Measurements from ENCODE around the gene SEC23A. TPM values are rescaled to one million over a fixed set of nuclear protein-coding genes. Genes with fewer than 3 reads are reported as not detected.

The SEC23A gene
- total RNA-seq, 2 donors from 2014 or later = 184 to 186 TPM

- Histone ChIP-seq H3K27me3 (replicated peaks; ENCODE audit: insufficient read depth) (no peaks in the 10 kb centered on the region), H3K4me3 (no peak overlapping the region), H3K9me3 (no peaks in the 10 kb centered on the region), H3K4me1 (ENCODE audit: control insufficient read depth in 1 of 2, low read depth in 2 of 2) (no peaks in the 10 kb centered on the region), H3K36me3 (no peaks in the 10 kb centered on the region), H3K27ac (no peak overlapping the region)
- ATAC-seq (ENCODE audit: insufficient number of reproducible peaks, low FRiP score, low read depth) (no peak), DNase-seq (ENCODE audit: low spot score) (no peak)
- TF ChIP-seq CTCF (IDR thresholded peaks at IDR 0.05) = no peak
These were observed 113.0 kb downstream of the SEC23A start for GRCh38 chr14:38989922-38990546.

GRCh38 chr14:38987781-38988180, 115.3 kb downstream of the SEC23A start:
- no peak for TF ChIP-seq CTCF (IDR thresholded peaks at IDR 0.05)
- DNase-seq (ENCODE audit: low spot score) = no peak
- Histone ChIP-seq H3K4me3 (no peak overlapping the region), H3K4me1 (ENCODE audit: control insufficient read depth in 1 of 2, low read depth in 2 of 2) (no peaks in the 10 kb centered on the region), H3K9me3 (no peaks in the 10 kb centered on the region), H3K27ac (no peak overlapping the region), H3K27me3 (replicated peaks; ENCODE audit: insufficient read depth) (no peaks in the 10 kb centered on the region), H3K36me3 (no peaks in the 10 kb centered on the region)
- no peak for ATAC-seq (ENCODE audit: insufficient number of reproducible peaks, low FRiP score, low read depth)

- ATAC-seq (ENCODE audit: insufficient number of reproducible peaks, low FRiP score, low read depth) (no peak), DNase-seq (ENCODE audit: low spot score) (no peak)
- Histone ChIP-seq H3K27ac (no peak overlapping the region), H3K4me1 (ENCODE audit: control insufficient read depth in 1 of 2, low read depth in 2 of 2) (no peaks in the 10 kb centered on the region), H3K36me3 (no peaks in the 10 kb centered on the region), H3K27me3 (replicated peaks; ENCODE audit: insufficient read depth) (no peaks in the 10 kb centered on the region), H3K9me3 (no peaks in the 10 kb centered on the region), H3K4me3 (no peak overlapping the region)
- TF ChIP-seq CTCF (IDR thresholded peaks at IDR 0.05) = no peak
These were observed 120.2 kb downstream of the SEC23A start for GRCh38 chr14:38982837-38983236.

- H3K36me3 ChIP-seq = no peaks in the 10 kb centered on the region
- no peak overlapping the region for H3K27ac ChIP-seq
- H3K4me3 ChIP-seq = no peak overlapping the region
- DNase-seq (ENCODE audit: low spot score) = no peak
- H3K27me3 ChIP-seq (replicated peaks; ENCODE audit: insufficient read depth) = no peaks in the 10 kb centered on the region
- no peaks in the 10 kb centered on the region for H3K4me1 ChIP-seq (ENCODE audit: control insufficient read depth in 1 of 2, low read depth in 2 of 2)
- ATAC-seq (ENCODE audit: insufficient number of reproducible peaks, low FRiP score, low read depth) = no peak
- TF ChIP-seq CTCF (IDR thresholded peaks at IDR 0.05) = no peak
- no peaks in the 10 kb centered on the region for H3K9me3 ChIP-seq
These were observed 120.8 kb downstream of the SEC23A start for GRCh38 chr14:38982278-38982677.

Other genes with a start within 250 kb of the SEC23A start
- gene GEMIN2, start 11.1 kb upstream of the SEC23A start, total RNA-seq = 1 to 10 TPM; 7.6 to 9.5 TPM
- gene TRAPPC6B, start 67.1 kb upstream of the SEC23A start, total RNA-seq = 10 to 100 TPM; 22.8 to 23.2 TPM
- 10 to 100 TPM; 33.0 to 61.0 TPM for gene PNN, start 72.0 kb upstream of the SEC23A start, total RNA-seq
- gene MIA2, start 130.7 kb upstream of the SEC23A start, total RNA-seq = 10 to 100 TPM; 19.0 to 28.2 TPM